C4-2B (cell line): ENCODE results near the gene ARHGAP22.

Source experiments
- H3K27ac ChIP-seq: fragments of 450-650 bp; 2 replicates; pipeline ENCODE4 v1.5.1; 2017
- CTCF ChIP-seq: fragments of 450-650 bp; conservative IDR thresholded peaks from 2 replicates; pipeline ENCODE4 v1.5.1; 2017; ENCODE audit warnings: mild to moderate bottlenecking
- ZFX ChIP-seq: fragments of 450-650 bp; IDR thresholded peaks from 2 replicates; pipeline ENCODE4 v1.6.1; 2017

Gene ARHGAP22

GRCh38 chr10:48481385-48481784 lies 123.5 kb downstream of the ARHGAP22 start:
- TF ChIP-seq CTCF (no peak), ZFX (no peak)
- no peak overlapping the region for H3K27ac ChIP-seq

- H3K27ac ChIP-seq = no peak overlapping the region
- TF ChIP-seq ZFX = no peak
- TF ChIP-seq CTCF = no peak
Observed at GRCh38 chr10:48480397-48481374, 124.2 kb downstream of the ARHGAP22 start.

GRCh38 chr10:48478980-48479811 lies 125.7 kb downstream of the ARHGAP22 start:
- TF ChIP-seq CTCF = no peak
- TF ChIP-seq ZFX = no peak
- H3K27ac ChIP-seq = no peak overlapping the region

GRCh38 chr10:48478469-48478868 lies 126.4 kb downstream of the ARHGAP22 start:
- H3K27ac ChIP-seq = no peak overlapping the region
- TF ChIP-seq ZFX (no peak), CTCF (no peak)

- H3K27ac ChIP-seq = no peak overlapping the region
- no peak for TF ChIP-seq CTCF
- no peak for TF ChIP-seq ZFX
Observed at GRCh38 chr10:48477616-48478015, 127.3 kb downstream of the ARHGAP22 start.

GRCh38 chr10:48477141-48477540 lies 127.7 kb downstream of the ARHGAP22 start:
- no peak for TF ChIP-seq CTCF
- no peak for TF ChIP-seq ZFX
- H3K27ac ChIP-seq = no peak overlapping the region
